ENCODE data around the gene USP35.

- TF ChIP-seq CTCF (IDR thresholded peaks at IDR 0.05): no peak
- no peak for TF ChIP-seq TEAD4 (CRISPR knock-in tag; IDR thresholded peaks at IDR 0.05)
- no peak for TF ChIP-seq ETV6 (CRISPR knock-in tag; IDR thresholded peaks at IDR 0.05)
These were observed 36.9 kb upstream of the USP35 start for GRCh38 chr11:78151804-78152203.
